Skeletal muscle satellite cell (primary cell): ENCODE results near the gene ZCCHC8. TPM values are rescaled to one million over a fixed set of nuclear protein-coding genes. Genes with fewer than 3 reads are reported as not detected.

Experiments used
- small RNA-seq: library from RNA; depleted of rRNA; stranded (forward); fragments of <200 nt; gene quantifications from one replicate; pipeline ENCODE3, GENCODE V24; 2012

The ZCCHC8 gene

Small RNA genes lying within 50 kb of the gene (small RNA-seq; reads per million reads assigned to genes)
- not detected for gene RF00411
